HepG2 (cell line): ENCODE data around the gene TMEM139. TPM values are rescaled to one million over a fixed set of nuclear protein-coding genes. Genes with fewer than 3 reads are reported as not detected.

Experiments used
- FOXJ3 ChIP-seq: sonication (generic); formaldehyde crosslinking; IDR thresholded peaks from 2 replicates; pipeline ENCODE4 v1.4.0; 2020; ENCODE audit warnings: missing genetic modification reagents, mild to moderate bottlenecking, borderline replicate concordance
- ZFP82 ChIP-seq: sonication (generic); formaldehyde crosslinking; IDR thresholded peaks from 2 replicates; pipeline ENCODE4 v1.5.1; 2020; ENCODE audit warnings: mild to moderate bottlenecking, missing genetic modification reagents, borderline replicate concordance
- ZNF34 ChIP-seq: sonication (generic); formaldehyde crosslinking; IDR thresholded peaks from 2 replicates; pipeline ENCODE4 v1.4.0; 2020; ENCODE audit warnings: mild to moderate bottlenecking, missing genetic modification reagents, borderline replicate concordance
- ZNF883 ChIP-seq: sonication (generic); formaldehyde crosslinking; IDR thresholded peaks from 2 replicates; pipeline ENCODE4 v1.5.1; 2020; ENCODE audit warnings: mild to moderate bottlenecking, missing genetic modification reagents; ENCODE audit errors: not compliant biosample characterization
- polyA plus RNA-seq, 8 experiments: library from polyadenylated mRNA; depleted of rRNA in 3 of 8; stranded (reverse) in 7 of 8; unstranded in 1 of 8; fragments of >200 nt; fragmentation: Illumina TruSeq in 4 of 8; extraction: Trizol in 4 of 8; gene quantifications; 2 replicates each; pipeline versions ENCODE4 v1.2.1 to v1.2.3, GENCODE V29; 2011 to 2016; ENCODE audit warnings: low read depth in 4 of 8, missing spikeins in 1 of 8, mixed read lengths in 1 of 8; ENCODE audit not compliant: insufficient read depth in 1 of 8
- total RNA-seq, 5 experiments: library from RNA; depleted of rRNA; stranded (reverse); fragments of >200 nt; fragmentation: Illumina TruSeq; extraction: Trizol; gene quantifications; 2 replicates each; pipeline ENCODE4 v1.2.3, GENCODE V29; 2016; ENCODE audit warnings: low read depth in 1 of 5
- TF ChIP-seq, protein P1 (sequence below): sonication (generic); formaldehyde crosslinking; IDR thresholded peaks from 2 replicates; pipeline ENCODE4 v1.4.0; 2020; ENCODE audit warnings: missing genetic modification reagents, mild to moderate bottlenecking, borderline replicate concordance
- TF ChIP-seq, protein P2 (sequence below): sonication (generic); IDR thresholded peaks from 2 replicates; pipeline ENCODE4 v1.6.1; 2016; ENCODE audit warnings: low read depth, borderline replicate concordance
- TF ChIP-seq, protein P3 (sequence below): sonication (generic); formaldehyde crosslinking; IDR thresholded peaks from 2 replicates; pipeline ENCODE4 v1.8.0; 2023; ENCODE audit warnings: mild to moderate bottlenecking, missing genetic modification reagents
- TF ChIP-seq, protein P4 (sequence below): sonication (generic); formaldehyde crosslinking; IDR thresholded peaks from 2 replicates; pipeline ENCODE4 v1.4.0; 2020; ENCODE audit warnings: low read depth, missing genetic modification reagents
- TF ChIP-seq, protein P5 (sequence below): sonication (generic); formaldehyde crosslinking; IDR thresholded peaks from 2 replicates; pipeline ENCODE4 v1.5.1; 2020; ENCODE audit warnings: mild to moderate bottlenecking, missing genetic modification reagents, borderline replicate concordance
- TF ChIP-seq, protein P6 (sequence below): sonication (generic); formaldehyde crosslinking; IDR thresholded peaks from 2 replicates; pipeline ENCODE4 v1.5.1; 2020; ENCODE audit warnings: mild to moderate bottlenecking, moderate library complexity, missing genetic modification reagents

The TMEM139 gene
- total and polyA plus RNA-seq, 2 of the 13 experiments (the other 11 are each of a cell fraction or from before 2014, with no cell fraction given) = 7.9 to 14.0 TPM

DNA sequence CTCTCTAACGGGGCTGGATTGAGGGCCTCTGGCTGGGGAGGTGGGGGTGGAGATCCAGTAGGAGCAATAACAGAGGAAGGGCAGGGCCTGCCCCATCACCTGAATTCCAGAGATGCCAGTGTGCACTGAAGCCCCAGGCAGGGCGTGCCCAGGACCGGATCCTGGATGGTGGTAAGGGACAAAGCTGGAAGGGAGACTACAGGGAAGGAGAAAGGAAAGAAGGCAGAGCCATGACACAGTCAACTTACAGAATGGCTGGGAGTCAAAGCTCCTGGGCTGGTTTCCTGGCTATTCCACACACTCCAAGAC lies 666 bp downstream of the TMEM139 start (continued):
- TF ChIP-seq, protein P1, sequence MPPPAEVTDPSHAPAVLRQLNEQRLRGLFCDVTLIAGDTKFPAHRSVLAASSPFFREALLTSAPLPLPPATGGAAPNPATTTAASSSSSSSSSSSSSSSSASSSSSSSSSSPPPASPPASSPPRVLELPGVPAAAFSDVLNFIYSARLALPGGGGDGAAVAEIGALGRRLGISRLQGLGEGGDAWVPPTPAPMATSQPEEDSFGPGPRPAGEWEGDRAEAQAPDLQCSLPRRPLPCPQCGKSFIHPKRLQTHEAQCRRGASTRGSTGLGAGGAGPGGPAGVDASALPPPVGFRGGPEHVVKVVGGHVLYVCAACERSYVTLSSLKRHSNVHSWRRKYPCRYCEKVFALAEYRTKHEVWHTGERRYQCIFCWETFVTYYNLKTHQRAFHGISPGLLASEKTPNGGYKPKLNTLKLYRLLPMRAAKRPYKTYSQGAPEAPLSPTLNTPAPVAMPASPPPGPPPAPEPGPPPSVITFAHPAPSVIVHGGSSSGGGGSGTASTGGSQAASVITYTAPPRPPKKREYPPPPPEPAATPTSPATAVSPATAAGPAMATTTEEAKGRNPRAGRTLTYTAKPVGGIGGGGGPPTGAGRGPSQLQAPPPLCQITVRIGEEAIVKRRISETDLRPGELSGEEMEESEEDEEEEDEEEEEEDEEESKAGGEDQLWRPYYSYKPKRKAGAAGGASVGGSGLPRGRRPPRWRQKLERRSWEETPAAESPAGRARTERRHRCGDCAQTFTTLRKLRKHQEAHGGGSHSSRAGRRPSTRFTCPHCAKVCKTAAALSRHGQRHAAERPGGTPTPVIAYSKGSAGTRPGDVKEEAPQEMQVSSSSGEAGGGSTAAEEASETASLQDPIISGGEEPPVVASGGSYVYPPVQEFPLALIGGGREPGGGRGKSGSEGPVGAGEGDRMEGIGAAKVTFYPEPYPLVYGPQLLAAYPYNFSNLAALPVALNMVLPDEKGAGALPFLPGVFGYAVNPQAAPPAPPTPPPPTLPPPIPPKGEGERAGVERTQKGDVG (CRISPR knock-in tag) = no peak
- TF ChIP-seq ZNF34 (CRISPR knock-in tag) = no peak
- TF ChIP-seq, protein P2, sequence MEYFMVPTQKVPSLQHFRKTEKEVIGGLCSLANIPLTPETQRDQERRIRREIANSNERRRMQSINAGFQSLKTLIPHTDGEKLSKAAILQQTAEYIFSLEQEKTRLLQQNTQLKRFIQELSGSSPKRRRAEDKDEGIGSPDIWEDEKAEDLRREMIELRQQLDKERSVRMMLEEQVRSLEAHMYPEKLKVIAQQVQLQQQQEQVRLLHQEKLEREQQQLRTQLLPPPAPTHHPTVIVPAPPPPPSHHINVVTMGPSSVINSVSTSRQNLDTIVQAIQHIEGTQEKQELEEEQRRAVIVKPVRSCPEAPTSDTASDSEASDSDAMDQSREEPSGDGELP = no peak
- TF ChIP-seq, protein P3, sequence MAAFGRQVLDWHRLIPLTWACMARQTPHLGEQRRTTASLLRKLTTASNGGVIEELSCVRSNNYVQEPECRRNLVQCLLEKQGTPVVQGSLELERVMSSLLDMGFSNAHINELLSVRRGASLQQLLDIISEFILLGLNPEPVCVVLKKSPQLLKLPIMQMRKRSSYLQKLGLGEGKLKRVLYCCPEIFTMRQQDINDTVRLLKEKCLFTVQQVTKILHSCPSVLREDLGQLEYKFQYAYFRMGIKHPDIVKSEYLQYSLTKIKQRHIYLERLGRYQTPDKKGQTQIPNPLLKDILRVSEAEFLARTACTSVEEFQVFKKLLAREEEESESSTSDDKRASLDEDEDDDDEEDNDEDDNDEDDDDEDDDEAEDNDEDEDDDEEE = no peak
- TF ChIP-seq, protein P4, sequence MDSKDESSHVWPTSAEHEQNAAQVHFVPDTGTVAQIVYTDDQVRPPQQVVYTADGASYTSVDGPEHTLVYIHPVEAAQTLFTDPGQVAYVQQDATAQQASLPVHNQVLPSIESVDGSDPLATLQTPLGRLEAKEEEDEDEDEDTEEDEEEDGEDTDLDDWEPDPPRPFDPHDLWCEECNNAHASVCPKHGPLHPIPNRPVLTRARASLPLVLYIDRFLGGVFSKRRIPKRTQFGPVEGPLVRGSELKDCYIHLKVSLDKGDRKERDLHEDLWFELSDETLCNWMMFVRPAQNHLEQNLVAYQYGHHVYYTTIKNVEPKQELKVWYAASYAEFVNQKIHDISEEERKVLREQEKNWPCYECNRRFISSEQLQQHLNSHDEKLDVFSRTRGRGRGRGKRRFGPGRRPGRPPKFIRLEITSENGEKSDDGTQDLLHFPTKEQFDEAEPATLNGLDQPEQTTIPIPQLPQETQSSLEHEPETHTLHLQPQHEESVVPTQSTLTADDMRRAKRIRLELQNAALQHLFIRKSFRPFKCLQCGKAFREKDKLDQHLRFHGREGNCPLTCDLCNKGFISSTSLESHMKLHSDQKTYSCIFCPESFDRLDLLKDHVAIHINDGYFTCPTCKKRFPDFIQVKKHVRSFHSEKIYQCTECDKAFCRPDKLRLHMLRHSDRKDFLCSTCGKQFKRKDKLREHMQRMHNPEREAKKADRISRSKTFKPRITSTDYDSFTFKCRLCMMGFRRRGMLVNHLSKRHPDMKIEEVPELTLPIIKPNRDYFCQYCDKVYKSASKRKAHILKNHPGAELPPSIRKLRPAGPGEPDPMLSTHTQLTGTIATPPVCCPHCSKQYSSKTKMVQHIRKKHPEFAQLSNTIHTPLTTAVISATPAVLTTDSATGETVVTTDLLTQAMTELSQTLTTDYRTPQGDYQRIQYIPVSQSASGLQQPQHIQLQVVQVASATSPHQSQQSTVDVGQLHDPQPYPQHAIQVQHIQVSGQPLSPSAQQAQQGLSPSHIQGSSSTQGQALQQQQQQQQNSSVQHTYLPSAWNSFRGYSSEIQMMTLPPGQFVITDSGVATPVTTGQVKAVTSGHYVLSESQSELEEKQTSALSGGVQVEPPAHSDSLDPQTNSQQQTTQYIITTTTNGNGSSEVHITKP = no peak
- TF ChIP-seq, protein P5, sequence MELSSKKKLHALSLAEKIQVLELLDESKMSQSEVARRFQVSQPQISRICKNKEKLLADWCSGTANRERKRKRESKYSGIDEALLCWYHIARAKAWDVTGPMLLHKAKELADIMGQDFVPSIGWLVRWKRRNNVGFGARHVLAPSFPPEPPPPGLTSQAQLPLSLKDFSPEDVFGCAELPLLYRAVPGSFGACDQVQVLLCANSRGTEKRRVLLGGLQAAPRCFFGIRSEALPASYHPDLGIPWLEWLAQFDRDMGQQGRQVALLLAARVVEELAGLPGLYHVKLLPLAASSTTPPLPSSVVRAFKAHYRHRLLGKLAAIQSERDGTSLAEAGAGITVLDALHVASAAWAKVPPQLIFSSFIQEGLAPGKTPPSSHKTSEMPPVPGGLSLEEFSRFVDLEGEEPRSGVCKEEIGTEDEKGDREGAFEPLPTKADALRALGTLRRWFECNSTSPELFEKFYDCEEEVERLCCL = no peak
- TF ChIP-seq, protein P6, sequence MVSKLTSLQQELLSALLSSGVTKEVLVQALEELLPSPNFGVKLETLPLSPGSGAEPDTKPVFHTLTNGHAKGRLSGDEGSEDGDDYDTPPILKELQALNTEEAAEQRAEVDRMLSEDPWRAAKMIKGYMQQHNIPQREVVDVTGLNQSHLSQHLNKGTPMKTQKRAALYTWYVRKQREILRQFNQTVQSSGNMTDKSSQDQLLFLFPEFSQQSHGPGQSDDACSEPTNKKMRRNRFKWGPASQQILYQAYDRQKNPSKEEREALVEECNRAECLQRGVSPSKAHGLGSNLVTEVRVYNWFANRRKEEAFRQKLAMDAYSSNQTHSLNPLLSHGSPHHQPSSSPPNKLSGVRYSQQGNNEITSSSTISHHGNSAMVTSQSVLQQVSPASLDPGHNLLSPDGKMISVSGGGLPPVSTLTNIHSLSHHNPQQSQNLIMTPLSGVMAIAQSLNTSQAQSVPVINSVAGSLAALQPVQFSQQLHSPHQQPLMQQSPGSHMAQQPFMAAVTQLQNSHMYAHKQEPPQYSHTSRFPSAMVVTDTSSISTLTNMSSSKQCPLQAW (CRISPR knock-in tag) = no peak
- TF ChIP-seq FOXJ3 (CRISPR knock-in tag) = no peak
- TF ChIP-seq ZNF883 (CRISPR knock-in tag) = no peak
- no peak for TF ChIP-seq ZFP82 (CRISPR knock-in tag)
